ENCODE measurements around the gene RSPH3.

RSPH3 gene

GRCh38 chr6:158926414-158926813 lies 73.6 kb downstream of the RSPH3 start:
- DNase-seq (no peak), ATAC-seq (replicated peaks) (no peak)
- Mint-ChIP-seq H3K27ac (no peak overlapping the region), H3K27me3 (no peaks in the 10 kb centered on the region), H3K9me3 (no peaks in the 10 kb centered on the region), H3K4me1 (ENCODE audit: low read depth in 2 of 2) (no peaks in the 10 kb centered on the region), H3K4me3 (no peak overlapping the region), H3K36me3 (ENCODE audit: insufficient read depth) (no peaks in the 10 kb centered on the region)

GRCh38 chr6:158924499-158925455 lies 75.2 kb downstream of the RSPH3 start:
- ATAC-seq (replicated peaks): no peak
- no peaks in the 10 kb centered on the region for H3K9me3 Mint-ChIP-seq
- peak overlapping the region in 1 of 2 donors; percentile 69 for H3K27ac Mint-ChIP-seq
- H3K27me3 Mint-ChIP-seq: no peaks in the 10 kb centered on the region
- DNase-seq: no peak
- peaks cover 0 to 2% of the 10 kb centered on the region in 2 donors for H3K4me1 Mint-ChIP-seq (ENCODE audit: low read depth in 2 of 2)
- H3K36me3 Mint-ChIP-seq (ENCODE audit: insufficient read depth): no peaks in the 10 kb centered on the region
- no peak overlapping the region for H3K4me3 Mint-ChIP-seq

GRCh38 chr6:158923805-158924498 lies 76.0 kb downstream of the RSPH3 start:
- Mint-ChIP-seq H3K27me3 (no peaks in the 10 kb centered on the region), H3K4me1 (ENCODE audit: low read depth in 2 of 2) (peaks cover 0 to 2% of the 10 kb centered on the region in 2 donors), H3K36me3 (ENCODE audit: insufficient read depth) (no peaks in the 10 kb centered on the region), H3K4me3 (no peak overlapping the region), H3K27ac (no peak overlapping the region), H3K9me3 (no peaks in the 10 kb centered on the region)
- ATAC-seq (replicated peaks) (no peak), DNase-seq (no peak)
